Erythroblast (primary cell): ENCODE measurements around the gene AIM2.

ENCODE experiments used
- GATA1 ChIP-seq: IDR thresholded peaks from 2 replicates; pipeline ENCODE4 v1.6.1; 2011; ENCODE audit warnings: low read depth, mild to moderate bottlenecking, control low read depth, low read length, moderate library complexity
- POLR2A ChIP-seq: IDR thresholded peaks from 2 replicates; pipeline ENCODE4 v1.6.1; 2011; ENCODE audit warnings: mild to moderate bottlenecking, low read length

- no peak for TF ChIP-seq POLR2A
- TF ChIP-seq GATA1: no peak
Observed at GRCh38 chr1:159081626-159082025, 5.1 kb upstream of the AIM2 start.
